ENCODE results near the gene IL1RAPL2.

DNA sequence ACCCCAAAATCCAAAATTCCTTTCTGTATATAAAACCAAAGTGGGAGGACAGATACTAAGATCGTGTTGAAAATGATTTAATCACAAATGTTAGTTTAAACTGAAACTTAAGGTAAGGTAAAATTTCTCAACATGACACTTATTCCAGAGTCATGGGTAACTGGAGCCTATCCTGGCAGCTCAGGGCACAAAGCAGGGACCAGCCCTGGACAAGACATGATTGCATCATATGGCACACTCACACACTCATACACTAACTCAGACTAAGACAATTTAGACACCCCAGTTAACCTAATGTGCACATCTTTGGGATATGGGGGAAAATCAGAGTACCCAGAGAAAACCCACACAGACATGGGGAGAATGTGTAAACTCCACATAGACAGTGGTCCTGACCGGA, 898.6 kb downstream of the IL1RAPL2 start:
- TF ChIP-seq, protein P1, sequence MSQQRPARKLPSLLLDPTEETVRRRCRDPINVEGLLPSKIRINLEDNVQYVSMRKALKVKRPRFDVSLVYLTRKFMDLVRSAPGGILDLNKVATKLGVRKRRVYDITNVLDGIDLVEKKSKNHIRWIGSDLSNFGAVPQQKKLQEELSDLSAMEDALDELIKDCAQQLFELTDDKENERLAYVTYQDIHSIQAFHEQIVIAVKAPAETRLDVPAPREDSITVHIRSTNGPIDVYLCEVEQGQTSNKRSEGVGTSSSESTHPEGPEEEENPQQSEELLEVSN (IDR thresholded peaks at IDR 0.05), result no peak
- TF ChIP-seq, protein P2, sequence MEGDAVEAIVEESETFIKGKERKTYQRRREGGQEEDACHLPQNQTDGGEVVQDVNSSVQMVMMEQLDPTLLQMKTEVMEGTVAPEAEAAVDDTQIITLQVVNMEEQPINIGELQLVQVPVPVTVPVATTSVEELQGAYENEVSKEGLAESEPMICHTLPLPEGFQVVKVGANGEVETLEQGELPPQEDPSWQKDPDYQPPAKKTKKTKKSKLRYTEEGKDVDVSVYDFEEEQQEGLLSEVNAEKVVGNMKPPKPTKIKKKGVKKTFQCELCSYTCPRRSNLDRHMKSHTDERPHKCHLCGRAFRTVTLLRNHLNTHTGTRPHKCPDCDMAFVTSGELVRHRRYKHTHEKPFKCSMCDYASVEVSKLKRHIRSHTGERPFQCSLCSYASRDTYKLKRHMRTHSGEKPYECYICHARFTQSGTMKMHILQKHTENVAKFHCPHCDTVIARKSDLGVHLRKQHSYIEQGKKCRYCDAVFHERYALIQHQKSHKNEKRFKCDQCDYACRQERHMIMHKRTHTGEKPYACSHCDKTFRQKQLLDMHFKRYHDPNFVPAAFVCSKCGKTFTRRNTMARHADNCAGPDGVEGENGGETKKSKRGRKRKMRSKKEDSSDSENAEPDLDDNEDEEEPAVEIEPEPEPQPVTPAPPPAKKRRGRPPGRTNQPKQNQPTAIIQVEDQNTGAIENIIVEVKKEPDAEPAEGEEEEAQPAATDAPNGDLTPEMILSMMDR (IDR thresholded peaks at IDR 0.05; ENCODE audit: control extremely low read depth in 1 of 3, insufficient read depth in 1 of 3, low read depth in 1 of 3, low read length in 3 of 3), result no peak
- TF ChIP-seq MAFK (IDR thresholded peaks at IDR 0.05; ENCODE audit: low read depth, low read length), result no peak

All from H1 (cell line).